Measurements from ENCODE around the gene SIK2. TPM values are rescaled to one million over a fixed set of nuclear protein-coding genes. Genes with fewer than 3 reads are reported as not detected.

SIK2 gene
- total RNA-seq, result 1 to 10 TPM; 7.3 to 7.8 TPM

GRCh38 chr11:111601979-111602864 is at the start of gene SIK2:
Gene SIK2, plus strand, starts transcription at chr11:111602449. Its CDS starts 115 bp downstream, at chr11:111602564.

DNA sequence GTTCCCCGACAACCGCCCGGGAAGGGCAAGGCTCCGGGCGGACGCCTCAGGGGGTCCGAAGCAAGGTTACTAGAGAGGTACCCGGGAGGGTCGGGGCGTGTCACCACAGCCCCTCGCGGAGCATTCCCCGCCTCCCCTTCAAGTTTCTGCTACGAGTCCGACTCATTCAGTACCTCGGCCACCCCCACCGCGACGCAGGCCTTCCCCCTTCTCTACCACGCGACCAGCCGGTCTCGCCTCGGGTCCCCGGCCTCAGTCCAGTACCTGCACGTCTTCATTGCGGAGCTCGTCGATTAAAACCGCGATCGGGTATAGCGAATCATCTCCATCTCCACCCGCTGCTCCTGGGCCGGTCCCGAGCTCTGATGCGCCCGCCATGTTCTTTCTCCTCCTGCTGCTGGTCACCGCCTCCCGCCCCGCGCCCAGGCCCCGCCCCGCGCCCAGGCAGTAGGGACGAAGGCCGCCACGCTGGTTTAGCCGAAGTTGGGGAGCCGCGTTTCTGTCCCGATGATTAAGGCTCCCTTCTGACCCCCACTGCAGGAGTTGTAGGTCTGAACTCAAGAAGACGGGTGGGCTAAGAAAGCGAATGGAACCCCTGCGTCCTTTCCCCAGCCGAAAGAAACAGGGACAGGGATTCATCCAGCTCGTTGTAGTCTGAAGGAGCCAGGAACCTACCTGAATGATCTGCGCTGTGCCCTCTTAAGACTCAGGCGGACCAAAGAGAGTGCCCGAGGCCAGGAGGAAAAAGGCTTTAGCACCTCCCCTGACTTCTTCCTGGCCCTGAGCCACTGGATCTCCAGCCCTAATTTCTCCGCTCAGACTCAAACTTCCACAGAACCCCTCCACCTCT is 164.0 kb downstream of the SIK2 start, which contains the start of gene PPP2R1B:
PPP2R1B (minus strand) TSS at position 406 of the 850 bp plus-strand sequence; CDS start at position 378, 28 bp downstream.

Other genes with a start within 250 kb of the SIK2 start
- 1 to 10 TPM; 1.6 to 2.2 TPM for gene POU2AF1, start 223.2 kb upstream of the SIK2 start, total RNA-seq
- not detected for gene BTG4, start 90.1 kb upstream of the SIK2 start, total RNA-seq
- not detected for gene HOATZ, start 87.7 kb upstream of the SIK2 start, total RNA-seq
- 1 to 10 TPM in 1 of 2 experiments, under 1 TPM in 1; 0.91 to 1.3 TPM for gene LAYN, start 61.7 kb upstream of the SIK2 start, total RNA-seq
- gene PPP2R1B, start 163.9 kb downstream of the SIK2 start, total RNA-seq, result 10 to 100 TPM; 40.8 to 42.5 TPM